Adipocyte (in vitro differentiated cells): Measurements from ENCODE around the gene ULK4.

Experiments
- DNase-seq: peaks from one replicate; pipeline ENCODE4 v3.0.0-alpha.2; 2015; ENCODE audit warnings: low read depth
- H3K27me3 ChIP-seq: replicated peaks from 2 replicates; pipeline ENCODE4 v1.7.0; 2013; ENCODE audit warnings: mild to moderate bottlenecking, low read length, moderate library complexity; ENCODE audit not compliant: control insufficient read depth, insufficient read depth
- H3K36me3 ChIP-seq: 2 replicates; pipeline ENCODE4 v1.7.0; 2013; ENCODE audit warnings: low read length, mild to moderate bottlenecking, moderate library complexity; ENCODE audit not compliant: control insufficient read depth, insufficient read depth, severe bottlenecking
- H3K4me1 ChIP-seq: 2 replicates; pipeline ENCODE4 v1.7.0; 2013; ENCODE audit warnings: mild to moderate bottlenecking, low read length, moderate library complexity; ENCODE audit not compliant: control insufficient read depth, insufficient read depth
- H3K4me3 ChIP-seq: 2 replicates; pipeline ENCODE4 v1.7.0; 2013; ENCODE audit warnings: mild to moderate bottlenecking, low read length, moderate library complexity
- H3K9ac ChIP-seq: 2 replicates; pipeline ENCODE4 v1.7.0; 2013; ENCODE audit warnings: mild to moderate bottlenecking, low read length, moderate library complexity
- H3K9me3 ChIP-seq: 2 replicates; pipeline ENCODE4 v1.7.0; 2013; ENCODE audit warnings: mild to moderate bottlenecking, low read length, moderate library complexity; ENCODE audit not compliant: control insufficient read depth

ULK4 gene

GRCh38 chr3:41198046-41198445 lies 763.9 kb downstream of the ULK4 start:
- Histone ChIP-seq H3K4me1 (peaks cover 19% of the 10 kb centered on the region), H3K36me3 (no peaks in the 10 kb centered on the region), H3K4me3 (peak overlapping the region; percentile 93), H3K9ac (no peak overlapping the region), H3K9me3 (no peaks in the 10 kb centered on the region), H3K27me3 (no peaks in the 10 kb centered on the region)
- no peak for DNase-seq
